ENCODE measurements around the gene TMEM42. TPM values are rescaled to one million over a fixed set of nuclear protein-coding genes. Genes with fewer than 3 reads are reported as not detected.

Gene TMEM42
- total RNA-seq, 3 donors from 2014 or later (not counting 1 experiment from before 2014, with no cell fraction given) = 9.9 to 15.9 (median 11.3) TPM

DNA sequence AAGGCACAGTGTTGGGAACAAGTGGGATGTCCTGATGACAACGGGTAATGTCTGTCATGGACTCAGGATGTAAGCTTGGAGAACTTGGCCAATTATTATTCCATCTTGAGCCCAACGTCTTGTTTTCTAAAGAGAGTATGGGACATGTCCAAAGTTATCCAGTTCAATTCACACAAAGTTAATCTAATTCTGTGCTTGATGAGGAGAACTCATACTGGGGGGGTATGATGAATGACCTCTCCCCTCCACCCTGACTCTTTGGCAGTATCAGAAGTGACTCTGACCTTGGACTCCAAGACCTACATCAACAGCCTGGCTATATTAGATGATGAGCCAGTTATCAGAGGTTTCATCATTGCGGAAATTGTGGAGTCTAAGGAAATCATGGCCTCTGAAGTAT is 49.0 kb downstream of the TMEM42 start:
- no peak overlapping the region for H3K4me3 Mint-ChIP-seq
- 100% methylated on average over 2 of the region's 3 CpGs for WGBS (ENCODE audit: insufficient coverage)
- peaks cover 0 to 37% of the 10 kb centered on the region in 2 donors for H3K27me3 Mint-ChIP-seq (ENCODE audit: low read depth in 2 of 2)
- Histone ChIP-seq H3K27me3 (ENCODE audit: control insufficient read depth, insufficient read depth, low read length) (peaks cover 3% of the 10 kb centered on the region), H3K4me1 (ENCODE audit: control insufficient read depth, insufficient read depth, low read length) (no peaks in the 10 kb centered on the region), H3K4me3 (ENCODE audit: low read length) (no peak overlapping the region), H3K36me3 (ENCODE audit: control insufficient read depth, insufficient read depth, low read length) (no peaks in the 10 kb centered on the region), H3K9me3 (ENCODE audit: control insufficient read depth, insufficient read depth, low read length) (no peaks in the 10 kb centered on the region), H3K27ac (ENCODE audit: low read length) (no peak overlapping the region)
- H3K27ac Mint-ChIP-seq = no peak overlapping the region
- DNase-seq = no peak
- ATAC-seq = no peak
- intact Hi-C loops (cut with micrococcal nuclease) = no loop called here
- no peaks in the 10 kb centered on the region for H3K9me3 Mint-ChIP-seq
- no peaks in the 10 kb centered on the region for H3K36me3 Mint-ChIP-seq
- TF ChIP-seq, protein P1, sequence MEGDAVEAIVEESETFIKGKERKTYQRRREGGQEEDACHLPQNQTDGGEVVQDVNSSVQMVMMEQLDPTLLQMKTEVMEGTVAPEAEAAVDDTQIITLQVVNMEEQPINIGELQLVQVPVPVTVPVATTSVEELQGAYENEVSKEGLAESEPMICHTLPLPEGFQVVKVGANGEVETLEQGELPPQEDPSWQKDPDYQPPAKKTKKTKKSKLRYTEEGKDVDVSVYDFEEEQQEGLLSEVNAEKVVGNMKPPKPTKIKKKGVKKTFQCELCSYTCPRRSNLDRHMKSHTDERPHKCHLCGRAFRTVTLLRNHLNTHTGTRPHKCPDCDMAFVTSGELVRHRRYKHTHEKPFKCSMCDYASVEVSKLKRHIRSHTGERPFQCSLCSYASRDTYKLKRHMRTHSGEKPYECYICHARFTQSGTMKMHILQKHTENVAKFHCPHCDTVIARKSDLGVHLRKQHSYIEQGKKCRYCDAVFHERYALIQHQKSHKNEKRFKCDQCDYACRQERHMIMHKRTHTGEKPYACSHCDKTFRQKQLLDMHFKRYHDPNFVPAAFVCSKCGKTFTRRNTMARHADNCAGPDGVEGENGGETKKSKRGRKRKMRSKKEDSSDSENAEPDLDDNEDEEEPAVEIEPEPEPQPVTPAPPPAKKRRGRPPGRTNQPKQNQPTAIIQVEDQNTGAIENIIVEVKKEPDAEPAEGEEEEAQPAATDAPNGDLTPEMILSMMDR (IDR thresholded peaks at IDR 0.05) = no peak
- H3K4me1 Mint-ChIP-seq = peaks cover 0 to 10% of the 10 kb centered on the region in 2 donors

DNA sequence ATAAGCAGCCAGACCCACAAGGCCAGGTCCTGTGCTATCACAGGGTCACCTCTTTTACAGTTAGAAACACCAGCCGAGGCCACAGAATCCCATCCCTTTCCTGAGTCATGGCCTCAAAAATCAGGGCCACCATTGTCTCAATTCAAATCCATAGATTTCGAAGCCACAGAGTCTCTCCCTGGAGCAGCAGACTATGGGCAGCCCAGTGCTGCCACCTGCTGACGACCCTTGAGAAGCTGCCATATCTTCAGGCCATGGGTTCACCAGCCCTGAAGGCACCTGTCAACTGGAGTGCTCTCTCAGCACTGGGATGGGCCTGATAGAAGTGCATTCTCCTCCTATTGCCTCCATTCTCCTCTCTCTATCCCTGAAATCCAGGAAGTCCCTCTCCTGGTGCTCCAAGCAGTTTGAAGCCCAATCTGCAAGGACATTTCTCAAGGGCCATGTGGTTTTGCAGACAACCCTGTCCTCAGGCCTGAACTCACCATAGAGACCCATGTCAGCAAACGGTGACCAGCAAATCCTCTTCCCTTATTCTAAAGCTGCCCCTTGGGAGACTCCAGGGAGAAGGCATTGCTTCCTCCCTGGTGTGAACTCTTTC is 52.3 kb downstream of the TMEM42 start:
- no peaks in the 10 kb centered on the region for H3K9me3 ChIP-seq (ENCODE audit: control insufficient read depth, insufficient read depth, low read length)
- no peak overlapping the region for H3K4me3 Mint-ChIP-seq
- no peaks in the 10 kb centered on the region for H3K4me1 ChIP-seq (ENCODE audit: control insufficient read depth, insufficient read depth, low read length)
- H3K36me3 ChIP-seq (ENCODE audit: control insufficient read depth, insufficient read depth, low read length) = peaks cover 10% of the 10 kb centered on the region
- TF ChIP-seq, protein P1 (IDR thresholded peaks at IDR 0.05) = peak; percentile 73
- H3K4me1 Mint-ChIP-seq = peaks cover 0 to 10% of the 10 kb centered on the region in 2 donors
- intact Hi-C loops (cut with micrococcal nuclease) = loop anchor here (1.0 to 2.0 kb wide), 2 partner anchors 381 to 591 kb away; no protein-coding TSS in a partner anchor
- H3K36me3 Mint-ChIP-seq = peaks cover under 1% of the 10 kb centered on the region
- H3K9me3 Mint-ChIP-seq = no peaks in the 10 kb centered on the region
- no peak overlapping the region for H3K27ac Mint-ChIP-seq
- peaks cover 3% of the 10 kb centered on the region for H3K27me3 ChIP-seq (ENCODE audit: control insufficient read depth, insufficient read depth, low read length)
- DNase-seq (peak; percentile 59 to 82), ATAC-seq (peak; percentile 68 to 90 (median 77))
- 21% methylated on average over 4 of the region's 4 CpGs for WGBS (ENCODE audit: insufficient coverage)
- H3K27ac ChIP-seq (ENCODE audit: low read length) = no peak overlapping the region
- no peak overlapping the region for H3K4me3 ChIP-seq (ENCODE audit: low read length)
- H3K27me3 Mint-ChIP-seq (ENCODE audit: low read depth in 2 of 2) = peaks cover 0 to 12% of the 10 kb centered on the region in 2 donors

DNA sequence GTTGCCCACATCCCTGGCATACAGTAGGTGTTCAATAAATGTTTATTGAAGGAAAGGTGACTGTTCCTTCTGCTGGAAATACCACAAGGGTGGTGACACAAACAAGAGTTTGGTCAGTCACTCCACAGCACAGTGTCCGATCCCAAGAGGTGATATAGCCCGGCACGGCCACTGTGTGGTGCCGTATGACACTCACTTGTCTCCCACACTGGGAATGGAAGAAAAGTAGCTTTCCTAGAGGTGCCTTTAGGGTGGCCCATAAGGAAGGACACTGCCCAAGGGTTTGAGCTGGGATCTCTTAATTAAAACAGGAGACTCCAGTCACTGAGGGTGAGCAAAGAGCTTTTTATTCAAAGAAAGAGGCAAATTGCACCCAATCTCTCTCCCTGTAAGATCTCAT is 53.2 kb downstream of the TMEM42 start:
- peaks cover 7% of the 10 kb centered on the region for H3K36me3 Mint-ChIP-seq
- Histone ChIP-seq H3K36me3 (ENCODE audit: control insufficient read depth, insufficient read depth, low read length) (peaks cover 10% of the 10 kb centered on the region), H3K27me3 (ENCODE audit: control insufficient read depth, insufficient read depth, low read length) (no peaks in the 10 kb centered on the region), H3K4me1 (ENCODE audit: control insufficient read depth, insufficient read depth, low read length) (no peaks in the 10 kb centered on the region), H3K9me3 (ENCODE audit: control insufficient read depth, insufficient read depth, low read length) (no peaks in the 10 kb centered on the region), H3K27ac (ENCODE audit: low read length) (no peak overlapping the region), H3K4me3 (ENCODE audit: low read length) (no peak overlapping the region)
- TF ChIP-seq, protein P1 (IDR thresholded peaks at IDR 0.05) = no peak
- WGBS (ENCODE audit: insufficient coverage) = 88% methylated on average over 4 of the region's 4 CpGs
- no peak overlapping the region for H3K27ac Mint-ChIP-seq
- peaks cover 0 to 17% of the 10 kb centered on the region in 2 donors for H3K4me1 Mint-ChIP-seq
- ATAC-seq (no peak), DNase-seq (no peak)
- H3K27me3 Mint-ChIP-seq (ENCODE audit: low read depth in 2 of 2) = peaks cover 0 to 5% of the 10 kb centered on the region in 2 donors
- no peaks in the 10 kb centered on the region for H3K9me3 Mint-ChIP-seq
- intact Hi-C loops (cut with micrococcal nuclease) = loop anchor here (1.0 to 2.0 kb wide), 2 partner anchors 382 to 592 kb away; no protein-coding TSS in a partner anchor
- no peak overlapping the region for H3K4me3 Mint-ChIP-seq

Other genes starting within 250 kb of the TMEM42 start
- 10 to 100 TPM in 2 of 3 donors, 1 to 10 TPM in 1; 10.0 to 15.7 (median 13.4) TPM for gene ZNF197, start 236.9 kb upstream of the TMEM42 start, total RNA-seq
- 10 to 100 TPM in 2 of 3 donors, 1 to 10 TPM in 1; 8.6 to 14.5 (median 10.9) TPM for gene ZNF35, start 213.2 kb upstream of the TMEM42 start, total RNA-seq
- gene ZNF502, start 149.3 kb upstream of the TMEM42 start, total RNA-seq = 1 to 10 TPM; 2.8 to 7.0 (median 4.4) TPM
- gene ZNF501, start 132.3 kb upstream of the TMEM42 start, total RNA-seq = 1 to 10 TPM in 2 of 3 donors, under 1 TPM in 1; 0.40 to 2.2 (median 1.7) TPM
- 10 to 100 TPM; 25.4 to 28.6 (median 27.7) TPM for gene KIAA1143, start 100.3 kb upstream of the TMEM42 start, total RNA-seq
- 1 to 10 TPM in 1 of 3 donors, under 1 TPM in 2; 0.80 to 1.6 (median 0.99) TPM for gene KIF15, start 100.1 kb upstream of the TMEM42 start, total RNA-seq
- gene TGM4, start 12.7 kb downstream of the TMEM42 start, total RNA-seq = not detected
- 10 to 100 TPM; 62.3 to 100.0 (median 78.6) TPM for gene ZDHHC3, start 114.3 kb downstream of the TMEM42 start, total RNA-seq
- gene EXOSC7, start 114.3 kb downstream of the TMEM42 start, total RNA-seq = 10 to 100 TPM; 32.8 to 46.6 (median 36.0) TPM
- gene CLEC3B, start 164.4 kb downstream of the TMEM42 start, total RNA-seq = 1 to 10 TPM in 2 of 3 donors, under 1 TPM in 1; 0.87 to 1.5 (median 1.1) TPM

Data from natural killer cell (primary cell).